H4 (cell line): ENCODE measurements around the gene REPIN1. TPM values are rescaled to one million over a fixed set of nuclear protein-coding genes. Genes with fewer than 3 reads are reported as not detected.

Experiments used
- total RNA-seq: library from RNA; depleted of rRNA; stranded (reverse); fragments of >200 nt; shearing (Covaris generic); gene quantifications from 2 replicates; pipeline ENCODE4 v1.2.3, GENCODE V29; 2014; rRNA removed

REPIN1 gene
- total RNA-seq, 1 experiment from 2014 or later: 40.4 TPM

Other genes with a start within 250 kb of the REPIN1 start
- not detected in 2 replicates for gene LRRC61, start 45.5 kb upstream of the REPIN1 start, total RNA-seq
- 0.23 TPM in 1 of 2 replicates, not detected in the other for gene ACTR3C, start 45.3 kb upstream of the REPIN1 start, total RNA-seq
- not detected in 2 replicates for gene RARRES2, start 27.2 kb upstream of the REPIN1 start, total RNA-seq
- 0.56 and 0.90 TPM in 2 replicates for gene ZNF775, start 10.5 kb downstream of the REPIN1 start, total RNA-seq
- not detected in 2 replicates for gene GIMAP8, start 81.8 kb downstream of the REPIN1 start, total RNA-seq
- not detected in 2 replicates for gene GIMAP7, start 146.1 kb downstream of the REPIN1 start, total RNA-seq
- 0.12 TPM in 1 of 2 replicates, not detected in the other for gene GIMAP4, start 198.6 kb downstream of the REPIN1 start, total RNA-seq